GM21576 (cell line): ENCODE results near the gene ABHD16A.

ENCODE experiments used
- ATAC-seq: cut with Tn5 transposase; IDR thresholded peaks from one replicate; pipeline ENCODE4 v1.9.1; 2021; ENCODE audit warnings: mild to moderate bottlenecking, moderate library complexity; ENCODE audit not compliant: unreplicated experiment

Gene ABHD16A

DNA sequence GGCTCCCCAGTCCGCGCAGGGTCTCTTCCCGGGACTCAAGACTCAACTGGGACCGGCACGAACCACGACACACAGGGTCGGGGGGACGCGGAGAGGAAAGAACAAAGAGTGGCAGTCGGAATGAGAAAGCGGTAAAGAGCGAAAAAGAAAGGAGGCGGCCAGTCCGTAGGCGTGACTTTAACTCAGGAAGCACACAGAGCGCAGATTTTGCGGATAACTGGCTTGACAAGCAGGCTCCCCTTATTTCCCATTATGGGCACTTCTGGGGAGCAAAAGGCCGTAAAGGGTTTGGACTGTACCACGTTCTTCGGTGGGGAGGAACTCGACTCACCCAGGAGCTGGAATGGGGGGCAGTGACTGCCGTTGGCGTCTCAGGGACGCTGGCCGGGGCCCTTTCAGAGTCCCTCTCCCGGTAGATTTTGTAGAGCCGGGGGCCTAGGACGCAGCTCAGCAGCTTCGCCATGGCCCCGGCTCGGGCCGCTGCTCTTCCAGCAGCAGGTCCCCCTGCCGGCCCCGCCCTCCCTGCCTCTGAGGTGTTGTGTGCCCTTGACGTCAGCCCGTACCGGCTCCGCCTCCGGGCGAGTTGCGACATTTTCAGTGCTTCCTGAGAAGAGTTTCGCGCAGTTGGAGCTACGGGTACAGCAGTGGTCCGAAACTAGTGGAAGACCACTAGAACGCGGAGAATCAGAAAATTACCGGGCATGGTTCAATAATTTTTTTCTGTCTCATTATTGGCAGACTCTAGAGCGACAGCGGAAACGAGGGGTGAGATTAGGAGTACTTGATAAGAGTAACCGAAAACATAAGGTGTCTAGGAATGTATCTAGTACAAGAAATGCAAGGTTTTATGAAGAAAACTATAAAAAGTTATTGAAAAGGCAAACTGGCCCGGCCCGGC is at the start of gene ABHD16A:
TSS of gene ABHD16A (minus strand) at position 506 of the 898 bp plus-strand sequence. CDS start at position 463, 43 bp downstream.
- peak; percentile 82 for ATAC-seq

GRCh38 chr6:31752739-31753319 is 49.7 kb upstream of the ABHD16A start:
- ATAC-seq = no peak

GRCh38 chr6:31750411-31751022 is 47.4 kb upstream of the ABHD16A start:
- no peak for ATAC-seq

DNA sequence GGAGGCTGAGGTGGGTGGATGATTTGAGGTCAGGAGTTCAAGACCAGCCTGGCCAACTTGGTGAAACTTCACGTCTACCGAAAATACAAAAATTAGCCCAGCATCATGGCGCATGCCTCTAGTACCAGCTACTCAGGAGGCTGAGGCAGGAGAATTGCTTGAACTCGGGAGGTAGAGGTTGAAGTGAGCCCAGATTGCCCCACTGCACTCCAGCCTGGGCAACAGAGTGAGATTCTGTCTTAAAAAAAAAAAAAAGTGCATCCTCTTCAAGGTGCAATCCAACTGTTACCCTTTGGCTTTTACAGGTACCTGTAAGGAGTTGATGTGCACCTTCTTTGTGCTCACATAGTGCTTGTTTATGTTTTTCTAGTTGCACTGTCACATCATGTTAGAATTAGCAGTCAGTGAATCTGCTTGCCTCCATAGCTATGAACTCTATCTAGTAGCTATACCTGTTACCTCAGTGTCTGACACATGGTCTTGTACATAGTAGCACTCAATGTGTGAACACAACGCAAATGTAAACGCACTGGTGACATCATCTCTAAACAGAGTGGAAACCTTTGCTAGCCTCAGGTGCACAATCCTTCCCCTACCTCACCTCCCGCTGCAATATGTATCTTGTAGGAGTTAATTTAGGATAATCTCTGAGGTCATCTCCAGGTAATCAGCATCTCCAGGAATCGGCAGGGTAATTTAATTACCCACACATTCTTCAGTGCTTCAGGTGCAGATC is 46.3 kb upstream of the ABHD16A start:
- ATAC-seq = no peak

DNA sequence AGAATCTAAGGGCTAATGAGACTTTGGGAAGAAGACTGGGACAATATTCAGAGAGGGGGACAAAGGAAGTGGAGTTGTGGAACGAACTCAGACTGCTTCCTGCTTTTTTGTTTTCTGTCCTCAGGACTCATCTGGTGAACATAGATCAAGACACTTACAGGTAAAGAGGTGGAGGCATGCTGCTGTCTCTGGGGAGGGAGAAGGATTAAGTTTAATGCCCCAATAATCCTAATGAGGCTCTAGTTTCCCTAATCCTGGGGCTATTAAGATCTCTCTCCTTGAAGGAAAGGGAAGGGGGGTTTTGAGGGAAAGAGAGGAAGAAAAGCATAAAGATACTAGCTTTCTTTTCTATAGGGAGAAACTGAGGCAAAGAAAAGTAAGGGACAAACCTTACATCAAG is 41.3 kb upstream of the ABHD16A start:
- ATAC-seq = no peak

GRCh38 chr6:31742894-31743293 is 39.8 kb upstream of the ABHD16A start:
- ATAC-seq = no peak

GRCh38 chr6:31741815-31742214 is 38.7 kb upstream of the ABHD16A start:
- ATAC-seq = no peak

GRCh38 chr6:31740397-31741223 is 37.5 kb upstream of the ABHD16A start:
- no peak for ATAC-seq

GRCh38 chr6:31739639-31740396 is 36.7 kb upstream of the ABHD16A start, which contains the start of gene MSH5:
Gene MSH5 (plus strand): TSS chr6:31740005. CDS start chr6:31740467, 462 bp downstream.
- peak; percentile 63 for ATAC-seq

GRCh38 chr6:31737991-31738979 is 35.2 kb upstream of the ABHD16A start:
- ATAC-seq = no peak

DNA sequence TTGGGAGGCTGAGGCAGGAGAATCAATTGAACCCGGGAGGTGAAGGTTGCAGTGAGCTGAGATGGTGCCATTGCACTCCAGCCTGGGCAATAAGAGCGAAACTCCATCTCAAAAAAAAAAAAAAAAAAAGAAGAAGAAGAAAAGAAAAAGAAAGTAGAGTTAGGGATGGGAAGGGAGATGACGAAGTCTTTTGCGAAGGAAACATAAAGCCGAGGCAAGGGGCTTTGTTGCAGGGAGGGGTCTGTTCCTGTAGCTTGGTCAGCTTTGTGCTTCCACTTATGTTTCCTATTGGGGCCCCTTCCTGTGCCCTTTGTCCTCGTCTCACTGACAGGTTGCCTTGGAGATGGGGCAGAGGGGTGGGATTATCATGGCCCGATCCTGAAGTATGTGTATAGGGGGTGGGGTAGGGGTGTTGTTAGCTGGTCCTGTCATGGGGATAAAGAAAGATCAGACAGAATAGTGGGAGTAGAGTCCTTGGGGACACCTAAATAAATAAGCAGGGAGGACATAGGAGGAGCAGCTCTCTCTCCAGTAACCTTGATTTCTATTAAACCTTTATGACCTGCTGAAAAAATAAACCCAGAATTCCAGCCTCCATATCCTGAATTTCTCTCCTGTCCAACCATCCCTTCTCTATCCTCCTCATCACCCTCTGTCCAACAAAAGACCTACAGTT is 34.3 kb upstream of the ABHD16A start:
- no peak for ATAC-seq

DNA sequence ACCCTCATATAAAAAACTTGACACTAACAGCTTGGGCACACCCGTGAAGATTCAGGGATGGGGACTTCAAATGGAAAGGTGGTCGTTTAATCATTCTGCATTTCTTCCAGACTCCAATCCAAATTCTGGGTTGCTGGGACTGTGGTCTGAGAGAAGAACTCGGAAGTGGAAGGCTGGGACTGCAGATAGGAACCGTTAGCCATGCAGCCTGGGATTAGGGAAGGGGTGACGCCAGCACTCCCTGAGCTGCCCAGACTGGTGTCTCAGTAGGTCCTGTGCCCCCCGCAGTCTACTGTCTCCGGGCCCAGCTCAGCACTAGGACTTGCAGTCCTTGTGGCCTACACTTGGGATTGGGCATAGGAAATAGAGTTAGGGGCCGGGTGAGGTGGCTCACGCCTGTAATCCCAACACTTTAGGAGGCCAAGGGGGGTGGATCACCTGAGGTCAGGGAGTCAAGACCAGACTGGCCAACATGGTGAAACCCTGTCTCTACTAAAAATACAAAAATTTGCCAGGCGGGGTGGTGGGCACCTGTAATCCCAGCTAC is 33.7 kb upstream of the ABHD16A start:
- no peak for ATAC-seq

GRCh38 chr6:31736021-31736767 is 33.1 kb upstream of the ABHD16A start, which contains the start of gene CLIC1:
Gene CLIC1 (minus strand): TSS chr6:31736530. CDS start chr6:31736300, 230 bp downstream.
- ATAC-seq = no peak

- ATAC-seq = no peak
These were observed 31.8 kb upstream of the ABHD16A start for GRCh38 chr6:31734821-31735406.

DNA sequence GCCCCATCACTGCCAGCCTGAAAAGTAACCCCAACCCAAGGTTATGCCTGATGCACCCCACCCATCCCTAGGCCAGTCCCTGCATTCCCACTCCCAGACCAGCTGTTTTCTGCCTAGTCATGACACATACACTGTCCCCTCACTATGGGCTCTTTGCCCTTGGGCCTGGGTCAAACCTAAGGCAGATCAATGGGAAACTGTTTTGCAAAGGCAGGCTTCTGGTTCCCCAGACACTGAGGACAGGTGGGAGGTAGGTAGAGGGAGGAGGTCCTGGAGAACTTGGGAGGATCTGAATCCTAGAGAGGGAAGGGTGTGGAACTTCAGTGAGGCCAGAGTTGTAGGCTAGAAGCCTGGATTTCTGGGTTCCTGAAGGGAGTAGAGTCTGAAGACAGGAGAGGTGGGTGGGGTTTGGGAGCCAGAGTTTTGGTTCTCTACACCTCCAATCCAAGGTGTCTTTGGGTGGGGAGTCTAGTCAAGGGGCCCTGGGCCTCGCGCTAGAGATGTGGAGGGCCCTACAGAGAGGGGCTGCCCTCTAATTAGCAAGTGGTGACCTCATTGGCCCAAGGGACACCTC is 31.2 kb upstream of the ABHD16A start:
- ATAC-seq = no peak

DNA sequence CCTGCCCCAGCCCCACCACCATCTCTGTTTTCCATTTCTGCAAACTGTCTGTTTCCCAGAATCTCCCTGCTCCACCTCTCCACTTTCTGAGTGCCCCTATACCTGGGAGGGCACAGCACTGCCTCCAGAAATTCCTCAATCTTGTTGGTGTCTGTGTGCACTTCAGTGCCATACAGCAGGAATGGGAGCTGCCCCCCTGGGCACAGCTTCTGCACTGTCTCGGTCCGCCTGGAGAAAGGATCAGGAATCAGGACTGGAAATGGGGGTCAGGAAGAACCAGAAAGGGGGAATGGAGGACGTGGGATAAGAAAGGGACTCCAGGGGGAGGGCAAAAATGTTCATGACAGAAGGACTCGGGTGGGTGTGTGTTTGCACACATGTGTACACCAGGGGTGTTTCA is 30.6 kb upstream of the ABHD16A start:
- ATAC-seq = no peak
